ENCODE measurements around the gene UACA.

DNA sequence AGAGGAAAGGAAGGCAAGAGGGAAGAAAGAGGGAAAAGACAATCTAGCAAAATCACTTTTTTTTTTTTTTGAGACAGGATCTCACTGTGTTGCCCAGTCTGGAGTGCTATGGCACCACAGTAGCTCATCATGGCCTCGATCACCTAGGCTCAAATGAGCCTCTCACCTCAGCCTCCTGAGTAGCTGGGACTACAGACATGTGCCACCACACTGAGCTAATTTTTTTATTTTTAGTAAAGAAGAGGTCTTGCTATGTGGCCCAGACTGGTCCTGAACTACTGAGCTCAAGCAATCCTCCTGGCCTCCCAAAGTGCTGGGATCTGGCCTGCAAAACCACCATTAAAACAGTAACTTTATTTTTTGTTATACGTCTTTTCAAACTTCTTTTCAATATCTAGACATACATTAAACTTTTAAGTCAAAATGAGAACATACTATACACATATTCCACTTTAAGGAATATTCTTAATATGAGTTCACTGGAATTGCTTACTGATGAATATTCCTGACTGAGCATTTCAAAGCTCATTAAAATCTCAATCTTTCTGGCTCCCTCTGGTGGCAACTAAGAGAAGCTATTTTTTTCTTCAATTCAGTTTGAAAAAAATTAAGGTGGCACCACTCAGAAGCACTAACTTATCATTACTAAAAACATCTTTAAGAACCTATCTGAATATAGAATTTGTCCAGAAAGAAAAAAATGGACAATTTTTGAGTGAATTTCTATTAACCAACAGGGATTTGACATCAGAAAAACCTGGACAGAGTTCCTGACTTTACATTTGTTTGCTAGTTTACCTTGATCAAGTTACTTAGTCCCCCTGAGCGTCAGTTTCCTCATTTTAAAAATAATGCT, 40.9 kb downstream of the UACA start:
- TF ChIP-seq, protein P1, sequence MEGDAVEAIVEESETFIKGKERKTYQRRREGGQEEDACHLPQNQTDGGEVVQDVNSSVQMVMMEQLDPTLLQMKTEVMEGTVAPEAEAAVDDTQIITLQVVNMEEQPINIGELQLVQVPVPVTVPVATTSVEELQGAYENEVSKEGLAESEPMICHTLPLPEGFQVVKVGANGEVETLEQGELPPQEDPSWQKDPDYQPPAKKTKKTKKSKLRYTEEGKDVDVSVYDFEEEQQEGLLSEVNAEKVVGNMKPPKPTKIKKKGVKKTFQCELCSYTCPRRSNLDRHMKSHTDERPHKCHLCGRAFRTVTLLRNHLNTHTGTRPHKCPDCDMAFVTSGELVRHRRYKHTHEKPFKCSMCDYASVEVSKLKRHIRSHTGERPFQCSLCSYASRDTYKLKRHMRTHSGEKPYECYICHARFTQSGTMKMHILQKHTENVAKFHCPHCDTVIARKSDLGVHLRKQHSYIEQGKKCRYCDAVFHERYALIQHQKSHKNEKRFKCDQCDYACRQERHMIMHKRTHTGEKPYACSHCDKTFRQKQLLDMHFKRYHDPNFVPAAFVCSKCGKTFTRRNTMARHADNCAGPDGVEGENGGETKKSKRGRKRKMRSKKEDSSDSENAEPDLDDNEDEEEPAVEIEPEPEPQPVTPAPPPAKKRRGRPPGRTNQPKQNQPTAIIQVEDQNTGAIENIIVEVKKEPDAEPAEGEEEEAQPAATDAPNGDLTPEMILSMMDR (IDR thresholded peaks at IDR 0.05) = peak in 5 of 7 experiments; percentile 17 to 74 (median 60)
- no peak for TF ChIP-seq POLR2A (IDR thresholded peaks at IDR 0.05)

Measured in stomach (tissue), 4 donors.